Endodermal cell (in vitro differentiated cells): ENCODE measurements around the gene FAM204A. TPM values are rescaled to one million over a fixed set of nuclear protein-coding genes. Genes with fewer than 3 reads are reported as not detected.

Source experiments
- DNase-seq: peaks from one replicate; pipeline ENCODE4 v3.0.0-alpha.2; 2017
- H3K27ac ChIP-seq: 2 replicates; pipeline ENCODE4 v1.5.1; 2013; ENCODE audit warnings: mild to moderate bottlenecking, low read depth, low read length, moderate library complexity
- H3K27me3 ChIP-seq: 2 replicates; pipeline ENCODE4 v1.6.1; 2013; ENCODE audit warnings: mild to moderate bottlenecking, low read length, moderate library complexity; ENCODE audit not compliant: insufficient read depth, control insufficient read depth, poor library complexity, severe bottlenecking
- H3K36me3 ChIP-seq: 2 replicates; pipeline ENCODE4 v1.7.0; 2013; ENCODE audit warnings: mild to moderate bottlenecking, low read length, moderate library complexity; ENCODE audit not compliant: control insufficient read depth, insufficient read depth
- H3K4me1 ChIP-seq: one replicate; pipeline ENCODE4 v1.7.0; 2013; ENCODE audit warnings: low read length; ENCODE audit not compliant: control insufficient read depth, insufficient read depth
- H3K4me3 ChIP-seq: 2 replicates; pipeline ENCODE4 v1.5.1; 2013; ENCODE audit warnings: mild to moderate bottlenecking, low read length, moderate library complexity
- H3K9ac ChIP-seq: 2 replicates; pipeline ENCODE4 v1.6.1; 2013; ENCODE audit warnings: mild to moderate bottlenecking, low read length, moderate library complexity; ENCODE audit not compliant: poor library complexity, severe bottlenecking; ENCODE audit errors: extremely low read depth
- H3K9me3 ChIP-seq: 2 replicates; pipeline ENCODE4 v1.6.1; 2013; ENCODE audit warnings: mild to moderate bottlenecking, low read length, moderate library complexity; ENCODE audit not compliant: control insufficient read depth
- H3K27ac Mint-ChIP-seq: 2 replicates; pipeline ENCODE4 v1.8.0; 2020; ENCODE audit warnings: mixed read lengths
- H3K27me3 Mint-ChIP-seq: 2 replicates; pipeline ENCODE4 v1.8.0; 2021; ENCODE audit warnings: mild to moderate bottlenecking, mixed read lengths; ENCODE audit not compliant: insufficient read depth
- H3K36me3 Mint-ChIP-seq: 2 replicates; pipeline ENCODE4 v1.8.0; 2020; ENCODE audit warnings: low read depth, mixed read lengths
- H3K4me1 Mint-ChIP-seq: 2 replicates; pipeline ENCODE4 v1.8.0; 2020; ENCODE audit warnings: mixed read lengths
- H3K4me3 Mint-ChIP-seq: 2 replicates; pipeline ENCODE4 v1.8.0; 2020; ENCODE audit warnings: mild to moderate bottlenecking, moderate library complexity, mixed read lengths
- H3K9me3 Mint-ChIP-seq: 2 replicates; pipeline ENCODE4 v1.8.0; 2020; ENCODE audit warnings: mild to moderate bottlenecking, mixed read lengths
- WGBS, 2 experiments: methylation state at CpG; one replicate each; pipeline versions ENCODE4 v1.1.5 to v1.1.7; 2013; ENCODE audit warnings: missing lambda C conversion rate in 2 of 2, mixed read lengths in 1 of 2; ENCODE audit not compliant: insufficient coverage in 1 of 2, insufficient read length in 1 of 2; 5-methylcytosine and 5-hydroxymethylcytosine counted together
- total RNA-seq, 2 donors: library from RNA; stranded (reverse); fragmentation: NEBNext Ultra II Directional in 1 of 2; extraction: Animal tissue kit (Norgen Biotek cat#: 25700) in 1 of 2; gene quantifications; 2 replicates in 1 of 2; 3 replicates in 1 of 2; pipeline ENCODE4 v1.2.1, GENCODE V29; 2021
- TF ChIP-seq, protein P1 (sequence below): fragments of 200-600 bp; sonication (generic); conservative IDR thresholded peaks from 2 replicates; pipeline ENCODE4 v1.5.0; 2021; ENCODE audit warnings: antibody characterized with exemption, mild to moderate bottlenecking

Gene FAM204A
- total RNA-seq, 2 donors from 2014 or later, result 40.9 to 43.3 TPM

DNA sequence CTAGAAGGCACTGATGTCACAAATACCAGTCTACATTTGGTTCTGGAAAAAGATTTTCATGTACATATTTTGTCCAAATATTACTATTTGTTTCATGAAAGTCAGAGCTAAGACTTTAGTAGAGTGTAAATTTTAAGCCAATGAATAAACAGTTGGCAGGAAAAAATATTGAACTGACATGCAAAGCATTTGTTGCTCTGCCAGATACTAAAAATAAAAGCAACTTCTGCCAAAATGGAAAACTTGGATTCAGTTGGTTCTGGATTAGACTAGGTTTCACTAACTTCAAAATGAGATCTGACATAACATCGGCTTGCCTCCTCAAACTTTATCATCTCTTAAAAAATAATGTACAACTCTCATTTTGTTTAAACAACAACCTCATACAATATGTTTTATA is 34.9 kb downstream of the FAM204A start:
- Mint-ChIP-seq H3K9me3 (no peaks in the 10 kb centered on the region), H3K4me1 (no peaks in the 10 kb centered on the region), H3K27me3 (no peaks in the 10 kb centered on the region), H3K27ac (no peak overlapping the region), H3K36me3 (peaks cover 26% of the 10 kb centered on the region), H3K4me3 (no peak overlapping the region)
- Histone ChIP-seq H3K27me3 (no peaks in the 10 kb centered on the region), H3K9me3 (no peaks in the 10 kb centered on the region), H3K36me3 (peaks cover 34% of the 10 kb centered on the region), H3K27ac (no peak overlapping the region), H3K4me3 (no peak overlapping the region), H3K4me1 (no peaks in the 10 kb centered on the region), H3K9ac (no peak overlapping the region)
- WGBS, 2 experiments, result 88% methylated on average over 1 of the region's 1 CpG; no CpG with 5 or more reads in 1 of the 2 experiments
- DNase-seq, result no peak
- TF ChIP-seq, protein P1, sequence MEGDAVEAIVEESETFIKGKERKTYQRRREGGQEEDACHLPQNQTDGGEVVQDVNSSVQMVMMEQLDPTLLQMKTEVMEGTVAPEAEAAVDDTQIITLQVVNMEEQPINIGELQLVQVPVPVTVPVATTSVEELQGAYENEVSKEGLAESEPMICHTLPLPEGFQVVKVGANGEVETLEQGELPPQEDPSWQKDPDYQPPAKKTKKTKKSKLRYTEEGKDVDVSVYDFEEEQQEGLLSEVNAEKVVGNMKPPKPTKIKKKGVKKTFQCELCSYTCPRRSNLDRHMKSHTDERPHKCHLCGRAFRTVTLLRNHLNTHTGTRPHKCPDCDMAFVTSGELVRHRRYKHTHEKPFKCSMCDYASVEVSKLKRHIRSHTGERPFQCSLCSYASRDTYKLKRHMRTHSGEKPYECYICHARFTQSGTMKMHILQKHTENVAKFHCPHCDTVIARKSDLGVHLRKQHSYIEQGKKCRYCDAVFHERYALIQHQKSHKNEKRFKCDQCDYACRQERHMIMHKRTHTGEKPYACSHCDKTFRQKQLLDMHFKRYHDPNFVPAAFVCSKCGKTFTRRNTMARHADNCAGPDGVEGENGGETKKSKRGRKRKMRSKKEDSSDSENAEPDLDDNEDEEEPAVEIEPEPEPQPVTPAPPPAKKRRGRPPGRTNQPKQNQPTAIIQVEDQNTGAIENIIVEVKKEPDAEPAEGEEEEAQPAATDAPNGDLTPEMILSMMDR, result no peak

DNA sequence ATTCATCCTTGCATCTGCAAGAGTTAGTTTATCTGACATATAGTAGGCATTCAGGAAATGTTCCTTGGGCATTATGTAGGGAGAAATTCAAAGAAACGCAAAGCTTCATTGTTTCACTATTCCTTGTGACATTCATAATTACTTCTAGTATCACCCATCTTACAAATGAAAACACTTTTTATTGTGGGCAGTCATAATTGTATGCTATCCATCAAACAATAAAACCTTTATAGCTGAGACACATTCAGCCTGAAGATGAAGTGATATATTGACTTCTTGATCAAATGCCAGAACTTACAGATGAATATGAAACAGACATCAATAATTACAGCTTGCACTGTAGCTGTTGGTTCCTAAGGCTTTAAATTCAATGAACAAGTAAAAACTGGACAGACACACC is 36.4 kb downstream of the FAM204A start:
- Histone ChIP-seq H3K9ac (no peak overlapping the region), H3K27ac (no peak overlapping the region), H3K4me1 (no peaks in the 10 kb centered on the region), H3K27me3 (no peaks in the 10 kb centered on the region), H3K4me3 (no peak overlapping the region), H3K36me3 (peaks cover 34% of the 10 kb centered on the region), H3K9me3 (no peaks in the 10 kb centered on the region)
- H3K36me3 Mint-ChIP-seq, result peaks cover 18% of the 10 kb centered on the region
- H3K4me1 Mint-ChIP-seq, result no peaks in the 10 kb centered on the region
- H3K27ac Mint-ChIP-seq, result no peak overlapping the region
- H3K4me3 Mint-ChIP-seq, result no peak overlapping the region
- WGBS, 2 experiments, result 100% methylated on average over 1 of the region's 1 CpG; no CpG with 5 or more reads in 1 of the 2 experiments
- DNase-seq, result no peak
- TF ChIP-seq, protein P1, result no peak
- H3K9me3 Mint-ChIP-seq, result no peaks in the 10 kb centered on the region
- no peaks in the 10 kb centered on the region for H3K27me3 Mint-ChIP-seq

DNA sequence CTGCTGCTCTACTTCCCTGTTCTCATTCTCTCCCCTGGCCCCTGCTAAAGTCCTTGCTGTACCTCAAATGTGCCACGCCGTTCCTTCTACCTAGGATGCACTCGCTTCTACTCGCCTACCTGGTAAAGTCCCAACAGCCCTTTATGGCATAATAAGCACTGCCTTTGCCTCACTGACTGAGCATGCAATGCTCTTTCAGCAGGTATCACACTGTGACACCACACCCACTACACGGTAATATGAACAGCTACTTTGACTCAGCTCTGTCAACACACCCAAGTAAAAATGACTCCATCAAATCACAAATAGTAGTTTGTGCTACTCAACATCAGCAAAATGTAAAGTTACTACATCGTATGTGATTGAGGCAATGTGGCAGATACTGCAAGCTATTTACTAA is 37.6 kb downstream of the FAM204A start:
- 91 to 95% methylated on average over 5 to 6 of the region's 6 CpGs for WGBS, 2 experiments
- no peak overlapping the region for H3K9ac ChIP-seq
- no peaks in the 10 kb centered on the region for H3K9me3 Mint-ChIP-seq

More for the DNA sequence above, 37.6 kb downstream of the FAM204A start:
- TF ChIP-seq, protein P1, result no peak
- H3K36me3 Mint-ChIP-seq, result peaks cover 13% of the 10 kb centered on the region
- H3K4me1 Mint-ChIP-seq, result no peaks in the 10 kb centered on the region
- no peaks in the 10 kb centered on the region for H3K27me3 ChIP-seq
- H3K4me1 ChIP-seq, result no peaks in the 10 kb centered on the region
- H3K36me3 ChIP-seq, result peaks cover 24% of the 10 kb centered on the region
- no peak overlapping the region for H3K27ac Mint-ChIP-seq
- no peak overlapping the region for H3K4me3 ChIP-seq
- no peak overlapping the region for H3K27ac ChIP-seq
- no peak for DNase-seq
- H3K9me3 ChIP-seq, result no peaks in the 10 kb centered on the region
- H3K4me3 Mint-ChIP-seq, result no peak overlapping the region
- no peaks in the 10 kb centered on the region for H3K27me3 Mint-ChIP-seq
